Activated naive CD4-positive, alpha-beta T cell (primary cell): ENCODE results near the gene USH1C.
A peak's percentile ranks its signal among the peaks of the same experiment; 100 is the strongest.

Experiments
- DNase-seq, 4 experiments: peaks; one replicate each; lab custom pipeline; 2025; lab: John Stamatoyannopoulos, UW

USH1C gene

DNA sequence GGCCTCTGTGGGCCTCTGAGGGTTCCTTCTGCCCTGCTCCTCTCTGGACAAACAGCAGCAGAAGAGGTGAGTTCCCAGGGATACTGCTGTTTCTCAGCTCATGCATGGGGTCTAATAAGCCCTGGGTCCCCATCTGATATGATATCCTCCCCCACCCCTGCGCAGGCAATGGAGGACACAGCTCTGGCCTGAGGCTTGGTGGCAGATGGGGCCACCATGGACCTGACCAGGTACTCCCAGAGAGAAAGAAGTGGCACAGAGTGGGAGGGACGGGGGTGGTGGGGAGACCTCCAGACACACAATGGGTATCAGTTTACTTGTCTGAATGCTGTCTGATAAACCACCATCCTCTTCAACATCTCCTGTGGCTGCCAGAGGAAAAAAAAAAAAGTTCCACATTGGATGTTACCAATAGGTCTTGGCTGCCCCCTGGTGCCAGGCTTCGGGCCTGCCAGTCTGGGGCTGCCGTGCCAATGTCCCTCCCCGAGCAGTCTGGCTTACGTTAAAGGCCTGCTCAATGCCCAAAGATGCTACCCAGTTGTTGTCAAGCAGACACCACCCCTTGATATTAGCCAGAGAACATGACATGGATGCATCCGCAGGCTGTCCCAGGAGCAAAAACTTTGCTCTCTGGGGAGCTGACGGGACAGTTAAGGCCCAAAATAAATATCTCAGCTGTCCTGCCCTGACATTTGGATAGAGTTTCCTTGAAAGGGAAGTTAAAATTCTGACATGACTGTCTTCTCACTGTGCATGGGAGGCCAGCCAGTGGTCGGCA, 39.7 kb downstream of the USH1C start:
- peak; percentile 52 to 78 (median 62) for DNase-seq

- DNase-seq: no peak
These were observed 41.6 kb downstream of the USH1C start for GRCh38 chr11:17502630-17503029.

GRCh38 chr11:17500673-17501072, 43.5 kb downstream of the USH1C start:
- no peak for DNase-seq

GRCh38 chr11:17498475-17498874, 45.7 kb downstream of the USH1C start:
- DNase-seq: no peak

GRCh38 chr11:17498058-17498457, 46.2 kb downstream of the USH1C start:
- DNase-seq: no peak

- no peak for DNase-seq
These were observed 47.8 kb downstream of the USH1C start for GRCh38 chr11:17496406-17496805.

DNA sequence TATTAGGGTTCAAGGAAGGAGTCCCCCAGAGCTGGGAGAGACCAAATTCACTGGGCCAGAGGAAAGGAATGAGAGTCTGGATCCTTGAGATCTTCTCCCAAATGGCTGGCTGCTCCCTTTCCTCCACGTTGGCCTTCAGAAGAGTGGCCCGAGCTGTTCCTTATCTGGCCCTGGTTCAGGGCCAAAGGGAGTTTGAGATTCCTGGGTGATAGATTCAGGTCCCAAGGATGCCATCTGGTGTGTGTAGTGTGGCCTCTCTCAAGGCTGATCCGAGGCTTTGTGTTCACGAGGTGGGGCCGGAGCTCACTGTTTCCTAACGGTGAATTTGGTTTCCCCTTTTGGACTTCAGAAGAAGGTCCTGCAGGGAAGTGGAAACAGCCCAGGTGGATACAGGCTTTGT, 50.2 kb downstream of the USH1C start:
- DNase-seq: no peak

DNA sequence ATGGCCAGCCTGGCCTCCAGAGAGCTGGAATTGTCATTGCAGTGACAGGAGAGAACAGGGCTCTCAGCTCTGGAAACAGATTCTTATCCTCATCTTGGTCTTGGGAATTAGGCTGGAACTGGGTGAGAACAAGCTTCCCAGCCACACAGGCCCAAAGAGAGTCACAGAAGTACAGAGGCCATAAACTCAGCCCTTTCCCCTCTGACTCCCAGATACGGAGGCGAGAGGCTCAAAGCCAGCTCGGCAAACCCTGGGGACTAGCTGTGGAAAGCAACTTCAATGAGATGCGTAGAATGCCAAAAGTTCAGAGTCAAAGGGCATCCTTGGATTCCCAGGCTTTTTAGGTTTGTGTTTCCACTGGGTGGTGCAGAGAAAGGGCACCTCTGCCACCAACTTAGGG, 53.3 kb downstream of the USH1C start:
- no peak for DNase-seq

DNA sequence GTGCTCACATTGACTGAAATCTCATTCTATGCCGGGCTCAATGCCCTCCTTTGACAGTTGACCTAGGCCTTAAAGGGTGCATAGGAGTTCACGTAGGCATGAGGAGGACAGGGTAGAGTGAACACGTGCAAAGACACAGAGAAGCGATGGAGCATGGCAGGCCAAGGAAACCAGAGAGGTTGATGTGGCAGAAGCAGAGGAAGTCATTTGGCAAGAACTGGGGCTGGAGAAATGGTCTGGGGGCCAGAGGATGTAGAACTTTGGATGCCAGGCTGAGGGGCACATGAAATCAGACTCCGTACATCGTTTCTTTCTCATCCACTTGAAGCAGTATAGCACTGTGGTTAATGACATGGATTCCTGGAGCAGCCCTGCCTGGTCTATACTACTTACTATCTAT, 54.0 kb downstream of the USH1C start:
- no peak for DNase-seq

DNA sequence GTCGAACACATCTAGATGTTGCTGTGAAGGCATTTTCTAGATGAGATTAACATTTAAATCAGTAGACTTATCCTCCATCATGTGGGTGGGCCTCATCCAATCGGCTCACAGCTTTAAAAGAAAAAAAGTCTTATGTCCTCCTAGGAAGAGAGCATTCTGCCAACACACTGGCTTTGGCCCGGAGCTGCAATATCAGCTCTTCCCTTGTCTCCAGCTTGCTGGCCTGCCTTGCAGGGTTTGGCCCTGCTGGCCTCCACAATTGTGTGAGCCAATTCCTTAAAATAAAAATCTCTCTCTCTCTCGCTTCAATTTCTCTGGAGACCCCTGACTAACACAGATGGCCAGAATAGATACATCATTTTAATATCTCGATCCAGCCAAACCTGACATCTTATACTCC, 54.5 kb downstream of the USH1C start:
- no peak for DNase-seq

GRCh38 chr11:17488563-17488962, 55.7 kb downstream of the USH1C start:
- DNase-seq: no peak

DNA sequence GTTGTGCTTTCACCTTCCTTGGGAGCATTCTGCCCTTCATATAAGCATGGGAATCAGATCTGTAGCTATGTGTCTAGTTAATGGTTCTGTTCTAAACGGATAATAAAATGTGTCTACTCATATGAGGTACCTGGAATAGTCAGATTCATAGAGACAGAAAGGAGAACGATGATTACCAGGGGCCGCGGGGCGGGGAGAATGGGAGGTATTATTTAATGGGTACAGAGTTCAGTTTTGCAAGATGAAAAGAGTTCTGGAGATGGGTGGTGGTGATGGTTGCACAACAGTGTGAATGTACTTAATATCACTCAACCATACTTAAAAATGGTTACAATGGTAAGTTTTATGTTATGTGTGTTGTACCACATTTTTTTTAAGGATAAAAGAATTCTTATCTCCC, 57.6 kb downstream of the USH1C start:
- no peak for DNase-seq

DNA sequence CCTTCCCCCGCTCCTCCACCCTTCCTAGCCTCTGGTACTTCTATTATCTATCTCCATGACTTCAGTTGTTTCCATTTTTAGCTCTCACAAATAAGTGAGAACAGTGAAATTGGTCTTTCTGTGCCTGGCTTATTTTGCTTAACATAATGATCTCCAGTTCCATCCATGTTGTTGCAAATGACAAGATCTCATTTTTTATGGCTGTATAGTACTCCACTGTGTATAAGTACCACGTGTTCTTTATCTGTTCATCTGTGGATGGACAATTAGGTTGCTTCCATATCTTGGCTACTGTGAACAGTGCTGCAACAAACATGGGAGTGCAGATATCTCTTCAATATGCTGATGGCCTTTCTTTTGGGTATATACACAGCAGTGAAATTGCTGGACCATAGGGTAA, 60.7 kb downstream of the USH1C start:
- no peak for DNase-seq

- DNase-seq: no peak
These were observed 62.3 kb downstream of the USH1C start for GRCh38 chr11:17481905-17482304.

GRCh38 chr11:17479284-17480214, 64.7 kb downstream of the USH1C start:
- no peak for DNase-seq

- DNase-seq: no peak
These were observed 66.1 kb downstream of the USH1C start for GRCh38 chr11:17478070-17478469.

GRCh38 chr11:17477361-17477760, 66.9 kb downstream of the USH1C start:
- DNase-seq: no peak

DNA sequence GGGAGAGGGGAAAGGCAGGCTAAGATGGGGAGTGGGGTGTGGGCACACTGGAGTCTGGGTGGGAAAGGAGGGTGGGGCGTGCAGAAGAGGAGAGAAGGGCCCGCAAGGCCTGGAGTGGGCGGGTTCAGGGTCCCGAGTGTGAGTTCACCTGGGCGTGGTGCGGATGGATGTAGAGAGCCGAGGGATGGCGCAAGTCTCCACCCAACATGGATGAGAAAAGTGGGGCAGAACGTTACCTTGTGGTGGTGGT, 67.2 kb downstream of the USH1C start:
- DNase-seq: no peak

DNA sequence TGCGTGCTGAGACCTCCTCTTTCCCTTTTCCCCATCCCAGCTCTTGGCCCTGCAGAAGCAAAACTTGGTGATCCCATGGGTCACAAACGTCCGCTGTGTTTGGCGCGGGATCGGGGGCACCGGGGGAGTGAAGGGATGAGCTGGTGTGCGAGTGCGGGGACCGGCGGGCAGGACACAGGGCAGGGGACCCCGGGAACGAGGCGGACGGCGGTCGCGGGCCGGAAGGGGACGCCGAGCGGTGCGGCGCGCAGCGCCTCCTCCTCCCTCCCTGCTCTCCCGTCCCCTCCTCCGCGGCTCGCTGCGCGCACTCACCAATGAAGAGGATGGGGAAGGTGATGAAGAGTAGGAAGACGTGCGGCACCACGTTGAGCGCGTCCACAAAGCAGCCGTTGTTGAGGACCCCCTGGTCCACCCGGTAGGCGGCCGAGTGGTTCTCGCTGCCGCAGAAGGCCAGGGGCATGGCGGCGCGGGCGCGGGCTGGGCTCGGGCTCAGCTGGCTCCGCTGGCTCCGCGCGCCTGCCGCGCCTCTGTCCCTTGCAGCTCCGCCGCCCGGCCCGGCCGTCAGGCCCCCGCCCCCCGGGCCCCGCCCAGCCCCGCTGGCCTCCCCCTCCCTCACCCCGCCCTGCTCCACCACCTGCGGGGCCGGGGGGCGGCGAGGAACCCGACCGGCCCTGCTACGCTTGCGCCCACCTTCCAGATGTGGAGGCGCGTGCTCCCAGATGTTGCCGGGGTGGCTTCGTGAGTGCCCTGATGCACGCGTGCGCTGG, 67.7 kb downstream of the USH1C start, which contains the start of gene ABCC8:
ABCC8 (minus strand) TSS at position 529 of the 767 bp plus-strand sequence; CDS start at position 460, 69 bp downstream.
- no peak for DNase-seq

DNA sequence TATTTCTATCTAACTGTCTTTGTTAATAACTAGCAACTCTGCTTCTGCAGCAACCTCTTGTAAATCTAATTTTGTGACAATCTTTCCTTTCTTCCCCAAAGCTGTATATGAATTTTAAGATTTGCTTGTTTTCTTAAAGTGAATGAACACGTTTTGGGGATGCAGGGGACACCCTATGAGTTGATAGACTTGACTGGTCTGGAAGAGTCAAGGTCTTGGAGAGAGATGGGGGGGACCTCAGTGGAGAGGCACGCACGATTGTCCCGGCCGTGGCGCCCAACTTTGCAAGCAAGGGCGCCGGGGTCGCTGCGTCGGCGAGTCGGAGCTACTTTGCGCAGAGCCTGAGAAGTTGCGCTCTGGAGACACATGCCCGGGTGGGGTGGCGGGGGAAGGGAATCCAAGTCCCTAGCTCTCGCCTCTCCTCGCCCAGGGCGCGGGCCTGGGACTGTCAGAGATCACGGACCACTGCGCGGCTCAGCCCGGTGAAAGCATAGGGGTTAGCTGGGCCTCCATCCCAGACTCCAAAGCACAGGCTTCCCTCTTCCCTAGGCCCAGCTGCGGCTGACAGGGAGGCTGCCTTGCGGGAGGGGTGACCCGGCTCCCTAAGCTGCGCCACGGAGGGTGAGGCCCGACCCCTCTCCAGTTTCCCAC, 68.4 kb downstream of the USH1C start:
- DNase-seq: no peak

GRCh38 chr11:17473071-17473744, 71.0 kb downstream of the USH1C start:
- no peak for DNase-seq
